HG03575 (cell line): ENCODE results near the gene CENPF.
A peak's percentile ranks its signal among the peaks of the same experiment; 100 is the strongest.

Source experiments
- ATAC-seq: cut with Tn5 transposase; IDR thresholded peaks from one replicate; pipeline ENCODE4 v1.9.1; 2021; ENCODE audit not compliant: unreplicated experiment, insufficient number of reproducible peaks, low FRiP score; ENCODE audit errors: extremely low read depth

CENPF gene

GRCh38 chr1:214615109-214615508 lies 12.1 kb downstream of the CENPF start:
- no peak for ATAC-seq

DNA sequence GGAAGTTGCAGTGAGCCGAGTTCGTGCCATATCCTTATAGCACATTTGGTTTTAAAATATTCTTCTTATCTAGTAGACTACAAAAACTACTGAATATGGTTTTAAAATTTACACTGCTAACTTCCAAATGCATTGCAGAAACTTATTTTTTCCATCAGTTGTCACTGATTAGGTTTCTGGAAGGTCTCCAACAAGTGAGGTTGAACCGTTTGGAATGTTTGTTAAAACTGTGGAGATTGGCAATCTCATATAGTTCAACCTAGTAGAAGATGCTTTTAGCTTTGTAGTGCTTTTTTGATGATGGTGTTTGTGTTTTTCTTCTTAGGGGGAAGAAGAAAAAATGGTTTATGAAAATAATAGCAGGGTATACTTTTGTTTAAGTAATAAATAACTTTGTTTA lies 12.9 kb downstream of the CENPF start:
- ATAC-seq = no peak

- no peak for ATAC-seq
Observed at GRCh38 chr1:214617246-214617645, 14.3 kb downstream of the CENPF start.

GRCh38 chr1:214617843-214618242 lies 14.8 kb downstream of the CENPF start:
- no peak for ATAC-seq

- no peak for ATAC-seq
Observed at GRCh38 chr1:214621236-214621635, 18.2 kb downstream of the CENPF start.

DNA sequence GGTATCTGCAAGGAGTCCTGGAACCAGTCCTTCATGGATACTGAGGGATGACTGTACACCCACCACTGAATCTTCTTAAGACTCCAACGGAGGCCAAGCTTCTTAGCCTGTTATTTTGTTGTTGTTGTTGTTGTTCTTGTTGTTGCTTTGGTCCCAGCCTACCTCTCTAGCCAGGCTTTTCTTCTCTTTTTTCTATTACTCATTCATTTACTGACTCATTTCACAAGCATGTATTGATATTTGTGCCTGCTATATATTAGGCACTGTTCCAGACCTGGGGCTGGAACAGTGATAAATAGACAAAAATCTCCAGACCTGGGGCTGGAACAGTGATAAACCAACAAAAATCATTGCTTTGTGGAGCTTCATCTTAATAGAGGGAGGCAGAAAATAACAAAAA lies 20.4 kb downstream of the CENPF start:
- ATAC-seq = no peak

GRCh38 chr1:214632091-214632490 lies 29.1 kb downstream of the CENPF start:
- no peak for ATAC-seq

DNA sequence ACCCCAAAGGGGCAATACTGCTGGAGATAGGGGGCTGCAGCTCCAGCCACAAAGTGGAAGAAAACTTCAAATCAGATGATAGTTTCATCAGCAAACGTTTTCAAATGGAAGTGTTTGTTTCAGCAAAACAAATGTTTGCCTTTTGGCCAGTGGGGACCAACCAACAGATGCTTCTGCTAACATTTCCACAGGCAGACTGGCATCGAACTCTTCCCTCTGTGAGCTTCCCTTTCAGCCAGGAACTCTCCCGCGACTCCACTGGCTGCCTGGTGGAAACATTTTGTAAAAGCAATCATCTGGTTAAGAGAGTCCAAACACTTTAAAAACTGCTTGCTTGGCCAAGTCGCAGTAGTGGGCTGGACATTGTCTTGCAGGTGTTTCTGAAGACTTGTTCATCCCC lies 30.7 kb downstream of the CENPF start:
- no peak for ATAC-seq

DNA sequence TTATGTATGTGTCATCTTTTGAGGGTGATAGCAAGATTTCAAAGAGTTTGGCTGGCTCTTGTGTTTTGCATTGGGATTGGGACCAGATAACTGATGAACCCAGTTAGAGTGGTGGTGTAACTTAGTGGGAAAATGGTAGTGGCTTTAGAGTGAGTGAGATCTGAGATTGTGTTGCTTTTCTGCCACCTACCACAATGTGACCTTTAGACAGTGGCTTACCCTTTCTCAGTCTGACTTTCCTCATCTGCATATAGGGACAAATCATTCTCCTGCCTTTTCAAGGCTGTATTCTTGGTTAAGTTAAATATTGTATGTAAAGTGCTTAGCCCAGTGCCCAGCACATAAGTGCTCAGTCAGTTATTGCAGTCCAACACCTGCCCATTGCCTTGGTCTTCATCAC lies 31.3 kb downstream of the CENPF start:
- no peak for ATAC-seq

- ATAC-seq = no peak
Observed at GRCh38 chr1:214635086-214635485, 32.1 kb downstream of the CENPF start.

DNA sequence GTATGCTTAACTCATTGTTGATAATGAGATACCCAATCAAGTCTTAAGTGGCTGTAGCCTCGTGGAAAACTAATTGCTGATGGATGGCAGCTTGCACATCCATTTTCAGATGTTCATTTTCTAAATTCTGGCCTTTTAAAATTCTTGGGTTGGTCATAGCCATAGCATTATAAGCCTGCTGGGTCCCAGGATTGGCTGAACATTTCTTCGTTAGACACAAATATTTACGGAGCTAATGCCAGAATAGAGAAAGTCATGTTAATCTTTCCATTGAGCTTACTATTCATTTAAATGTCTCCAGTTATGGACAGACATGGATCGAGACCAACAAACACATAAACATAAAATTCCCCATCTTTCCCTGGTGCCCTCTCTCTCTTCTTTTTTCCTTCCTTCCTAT lies 32.5 kb downstream of the CENPF start:
- no peak for ATAC-seq

DNA sequence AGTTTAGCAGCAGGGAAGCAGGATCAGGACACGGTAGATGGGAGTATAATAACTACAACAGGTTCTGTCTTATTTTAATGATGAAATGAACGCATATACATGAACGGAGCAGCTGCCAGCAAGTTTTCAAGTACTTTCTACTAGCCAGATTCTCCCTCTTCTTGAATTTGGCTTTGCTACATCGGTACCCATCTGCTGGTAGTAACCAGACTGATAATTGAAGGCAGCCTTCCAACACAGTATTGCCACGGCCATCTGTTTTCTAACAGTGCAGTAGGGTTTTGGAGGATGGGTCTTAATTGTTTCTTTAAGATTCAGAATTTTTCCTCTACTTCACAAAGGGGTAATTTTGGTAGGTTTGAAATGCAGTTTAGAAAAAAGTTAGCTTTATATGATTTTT lies 33.4 kb downstream of the CENPF start:
- no peak for ATAC-seq

DNA sequence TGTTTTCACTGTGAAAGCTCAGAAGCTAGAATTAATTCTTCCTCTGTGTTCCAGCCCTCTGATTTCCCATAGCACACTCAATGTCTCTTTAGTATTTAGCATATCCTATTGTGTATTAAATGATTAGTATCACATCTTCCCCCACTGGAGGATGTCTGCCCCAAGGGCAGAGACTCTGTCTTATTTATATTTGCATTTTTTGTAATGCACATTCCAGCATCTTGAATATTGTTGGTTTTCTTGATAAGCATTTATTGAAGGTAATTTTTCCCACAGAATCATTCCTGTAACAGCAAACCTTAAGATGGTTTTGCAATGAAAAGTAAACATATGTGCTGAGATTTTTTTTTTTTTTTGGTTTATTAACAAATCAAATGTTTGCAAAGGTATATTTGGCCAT lies 34.1 kb downstream of the CENPF start:
- ATAC-seq = no peak

DNA sequence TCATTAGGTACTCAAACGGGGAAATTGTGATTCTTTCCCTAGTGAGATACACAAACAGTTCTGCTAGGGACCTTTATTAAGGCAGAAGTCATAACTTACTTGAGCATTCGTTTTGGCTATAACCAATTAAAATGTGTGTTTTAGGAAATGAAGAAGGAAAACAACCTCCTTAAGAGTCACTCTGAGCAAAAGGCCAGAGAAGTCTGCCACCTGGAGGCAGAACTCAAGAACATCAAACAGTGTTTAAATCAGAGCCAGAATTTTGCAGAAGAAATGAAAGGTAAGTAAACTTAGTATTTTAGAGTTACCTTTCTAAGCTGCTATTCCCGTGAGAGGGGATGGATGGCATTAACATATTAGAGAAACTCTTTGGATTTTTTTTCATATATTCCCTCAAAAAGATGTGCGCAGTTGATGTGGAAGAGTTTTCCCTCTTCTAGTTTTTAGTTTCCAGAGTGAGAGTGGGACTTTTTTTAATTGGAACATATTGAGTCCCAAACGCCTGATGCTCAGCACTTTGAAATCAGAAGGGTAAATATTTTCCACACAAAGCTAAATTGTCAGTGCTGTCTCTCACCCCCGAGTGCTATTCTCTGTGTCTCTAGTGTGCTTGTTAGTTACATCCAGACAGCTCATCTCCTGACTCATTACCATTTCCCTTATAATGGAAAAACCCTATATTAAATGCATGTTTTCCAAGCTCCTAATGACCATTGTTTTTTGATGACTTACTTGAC lies 34.9 kb downstream of the CENPF start:
- ATAC-seq = peak; percentile 68

GRCh38 chr1:214638459-214638807 lies 35.4 kb downstream of the CENPF start:
- ATAC-seq = no peak

DNA sequence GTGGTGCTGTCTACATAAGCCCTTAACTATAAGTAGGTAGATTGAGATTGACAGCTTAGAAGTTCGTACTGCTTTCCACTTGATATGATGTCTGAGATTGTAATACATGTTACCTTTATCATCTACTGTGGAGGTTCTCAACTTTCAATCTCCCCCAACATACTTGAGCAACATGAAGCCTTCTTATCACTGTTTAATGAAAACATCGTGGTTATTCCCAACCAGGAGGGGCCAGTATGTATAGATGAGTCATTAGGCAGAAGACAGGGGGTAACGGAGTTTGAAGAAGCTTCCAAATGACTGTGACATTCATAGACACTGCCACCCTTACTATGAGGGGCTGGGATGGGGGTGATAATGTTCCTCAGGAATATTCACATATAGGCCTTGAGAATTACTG lies 36.0 kb downstream of the CENPF start:
- ATAC-seq = no peak

GRCh38 chr1:214640431-214641213 lies 37.6 kb downstream of the CENPF start:
- no peak for ATAC-seq

DNA sequence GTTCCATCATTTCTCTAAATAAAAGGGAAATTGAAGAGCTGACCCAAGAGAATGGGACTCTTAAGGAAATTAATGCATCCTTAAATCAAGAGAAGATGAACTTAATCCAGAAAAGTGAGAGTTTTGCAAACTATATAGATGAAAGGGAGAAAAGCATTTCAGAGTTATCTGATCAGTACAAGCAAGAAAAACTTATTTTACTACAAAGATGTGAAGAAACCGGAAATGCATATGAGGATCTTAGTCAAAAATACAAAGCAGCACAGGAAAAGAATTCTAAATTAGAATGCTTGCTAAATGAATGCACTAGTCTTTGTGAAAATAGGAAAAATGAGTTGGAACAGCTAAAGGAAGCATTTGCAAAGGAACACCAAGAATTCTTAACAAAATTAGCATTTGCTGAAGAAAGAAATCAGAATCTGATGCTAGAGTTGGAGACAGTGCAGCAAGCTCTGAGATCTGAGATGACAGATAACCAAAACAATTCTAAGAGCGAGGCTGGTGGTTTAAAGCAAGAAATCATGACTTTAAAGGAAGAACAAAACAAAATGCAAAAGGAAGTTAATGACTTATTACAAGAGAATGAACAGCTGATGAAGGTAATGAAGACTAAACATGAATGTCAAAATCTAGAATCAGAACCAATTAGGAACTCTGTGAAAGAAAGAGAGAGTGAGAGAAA lies 38.4 kb downstream of the CENPF start:
- no peak for ATAC-seq

DNA sequence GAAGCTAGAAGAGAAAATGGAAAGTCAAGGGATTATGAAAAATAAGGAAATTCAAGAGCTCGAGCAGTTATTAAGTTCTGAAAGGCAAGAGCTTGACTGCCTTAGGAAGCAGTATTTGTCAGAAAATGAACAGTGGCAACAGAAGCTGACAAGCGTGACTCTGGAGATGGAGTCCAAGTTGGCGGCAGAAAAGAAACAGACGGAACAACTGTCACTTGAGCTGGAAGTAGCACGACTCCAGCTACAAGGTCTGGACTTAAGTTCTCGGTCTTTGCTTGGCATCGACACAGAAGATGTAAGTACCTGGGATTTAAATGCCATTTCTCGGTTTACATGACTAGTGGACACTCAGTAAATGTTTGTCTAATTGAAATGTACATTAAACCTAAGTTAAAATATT lies 40.0 kb downstream of the CENPF start:
- no peak for ATAC-seq

- ATAC-seq = no peak
Observed at GRCh38 chr1:214645712-214646111, 42.7 kb downstream of the CENPF start.
